HepG2 (cell line): ENCODE measurements around the gene VSIG2. TPM values are rescaled to one million over a fixed set of nuclear protein-coding genes. Genes with fewer than 3 reads are reported as not detected.
A peak's percentile ranks its signal among the peaks of the same experiment; 100 is the strongest.

ENCODE experiments used
- HDAC2 ChIP-seq: sonication (generic); formaldehyde crosslinking; IDR thresholded peaks from 2 replicates; pipeline ENCODE4 v1.4.0; 2020; ENCODE audit warnings: missing genetic modification reagents
- NFYC ChIP-seq: IDR thresholded peaks from 2 replicates; pipeline ENCODE4 v1.6.1; 2016; ENCODE audit warnings: missing genetic modification reagents, missing compliant biosample characterization
- NKX3-1 ChIP-seq: sonication (generic); formaldehyde crosslinking; IDR thresholded peaks from 2 replicates; pipeline ENCODE4 v1.5.0; 2020; ENCODE audit warnings: missing genetic modification reagents
- ZFY ChIP-seq: sonication (generic); formaldehyde crosslinking; IDR thresholded peaks from 2 replicates; pipeline ENCODE4 v1.4.0; 2020; ENCODE audit warnings: missing genetic modification reagents
- ZNF350 ChIP-seq: sonication (generic); formaldehyde crosslinking; IDR thresholded peaks from 2 replicates; pipeline ENCODE4 v1.4.0; 2020; ENCODE audit warnings: mild to moderate bottlenecking, low read depth, missing genetic modification reagents, borderline replicate concordance
- ZNF788 ChIP-seq: sonication (generic); formaldehyde crosslinking; IDR thresholded peaks from 2 replicates; pipeline ENCODE4 v1.5.0; 2020; ENCODE audit warnings: mild to moderate bottlenecking, missing genetic modification reagents, borderline replicate concordance
- ZNF839 ChIP-seq: sonication (generic); formaldehyde crosslinking; IDR thresholded peaks from 2 replicates; pipeline ENCODE4 v1.4.0; 2020; ENCODE audit warnings: missing genetic modification reagents, mild to moderate bottlenecking, borderline replicate concordance
- polyA plus RNA-seq, 8 experiments: library from polyadenylated mRNA; depleted of rRNA in 3 of 8; stranded (reverse) in 7 of 8; unstranded in 1 of 8; fragments of >200 nt; fragmentation: Illumina TruSeq in 4 of 8; extraction: Trizol in 4 of 8; gene quantifications; 2 replicates each; pipeline versions ENCODE4 v1.2.1 to v1.2.3, GENCODE V29; 2011 to 2016; ENCODE audit warnings: low read depth in 4 of 8, missing spikeins in 1 of 8, mixed read lengths in 1 of 8; ENCODE audit not compliant: insufficient read depth in 1 of 8
- total RNA-seq, 5 experiments: library from RNA; depleted of rRNA; stranded (reverse); fragments of >200 nt; fragmentation: Illumina TruSeq; extraction: Trizol; gene quantifications; 2 replicates each; pipeline ENCODE4 v1.2.3, GENCODE V29; 2016; ENCODE audit warnings: low read depth in 1 of 5
- TF ChIP-seq, protein P1 (sequence below): sonication (generic); formaldehyde crosslinking; IDR thresholded peaks from 2 replicates; pipeline ENCODE4 v1.5.0; 2020; ENCODE audit warnings: missing genetic modification reagents
- TF ChIP-seq, protein P2 (sequence below): sonication (generic); formaldehyde crosslinking; IDR thresholded peaks from 2 replicates; pipeline ENCODE4 v1.4.0; 2020; ENCODE audit warnings: low read depth, mild to moderate bottlenecking, missing genetic modification reagents
- TF ChIP-seq, protein P3 (sequence below): sonication (generic); formaldehyde crosslinking; IDR thresholded peaks from 2 replicates; pipeline ENCODE4 v1.5.0; 2020; ENCODE audit warnings: missing genetic modification reagents
- TF ChIP-seq, protein P4 (sequence below), 2 experiments: sonication (generic) in 1 of 2; formaldehyde crosslinking in 1 of 2; IDR thresholded peaks; 2 replicates each; pipeline versions ENCODE4 v1.5.1 to v1.6.1; 2011 to 2020; ENCODE audit warnings: borderline replicate concordance in 1 of 2, low read depth in 1 of 2, low read length in 1 of 2, mild to moderate bottlenecking in 1 of 2, missing genetic modification reagents in 1 of 2, moderate library complexity in 1 of 2
- TF ChIP-seq, protein P5 (sequence below): sonication (generic); formaldehyde crosslinking; IDR thresholded peaks from 2 replicates; pipeline ENCODE4 v1.8.0; 2022; ENCODE audit warnings: mild to moderate bottlenecking, missing genetic modification reagents, moderate library complexity
- TF ChIP-seq, protein P6 (sequence below): sonication (generic); formaldehyde crosslinking; IDR thresholded peaks from 2 replicates; pipeline ENCODE4 v1.4.0; 2020; ENCODE audit warnings: missing genetic modification reagents
- TF ChIP-seq, protein P7 (sequence below): sonication (generic); formaldehyde crosslinking; IDR thresholded peaks from 2 replicates; pipeline ENCODE4 v1.4.0; 2020; ENCODE audit warnings: mild to moderate bottlenecking, missing genetic modification reagents, borderline replicate concordance

Gene VSIG2
- total and polyA plus RNA-seq, 2 of the 13 experiments (the other 11 are each of a cell fraction or from before 2014, with no cell fraction given): 0.80 to 2.7 TPM

DNA sequence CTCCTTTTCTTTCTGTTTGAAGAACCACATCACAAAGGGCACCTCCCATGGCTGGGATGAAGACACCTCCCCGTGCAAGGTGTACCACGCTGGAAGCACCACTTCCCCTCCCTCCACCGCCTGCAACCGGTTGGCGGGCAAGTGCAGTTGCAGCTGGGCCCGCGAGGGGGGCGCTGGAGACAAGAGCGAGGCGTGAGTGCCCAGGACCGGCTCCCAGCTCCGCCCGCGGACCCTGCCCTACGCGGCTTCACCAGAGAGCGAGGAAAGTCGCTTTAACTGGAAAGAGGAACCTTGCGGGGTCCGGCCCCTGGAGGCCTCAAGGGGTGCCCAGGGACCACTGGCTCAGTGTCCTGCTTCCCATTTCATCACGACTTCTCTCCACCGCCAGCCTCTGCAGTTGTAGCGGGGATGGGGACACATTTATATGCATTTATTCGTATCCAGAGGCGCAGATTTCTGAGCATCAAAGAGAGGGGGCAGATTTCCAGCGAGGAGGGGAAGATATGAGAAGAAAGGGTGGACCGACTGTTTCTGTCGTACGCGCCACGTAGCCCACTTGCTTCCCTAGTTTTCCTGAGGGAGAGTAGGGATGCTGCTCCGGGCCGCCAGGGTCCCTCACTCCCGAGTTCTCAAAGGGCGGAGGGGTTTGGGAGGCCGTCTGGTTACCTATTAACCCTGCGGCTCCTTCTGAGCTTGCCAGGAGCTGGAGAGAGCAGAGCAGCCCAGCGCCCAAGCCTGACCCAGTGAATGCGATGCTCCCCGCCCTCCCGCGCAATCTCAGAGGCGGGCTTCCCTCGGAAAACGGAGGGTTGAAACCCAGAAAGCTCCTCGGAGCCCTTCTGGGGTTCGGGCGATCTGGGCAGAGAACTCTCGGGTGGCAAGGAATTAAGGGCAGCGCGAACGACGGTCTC lies 6.6 kb upstream of the VSIG2 start (continued):
- TF ChIP-seq, protein P1, sequence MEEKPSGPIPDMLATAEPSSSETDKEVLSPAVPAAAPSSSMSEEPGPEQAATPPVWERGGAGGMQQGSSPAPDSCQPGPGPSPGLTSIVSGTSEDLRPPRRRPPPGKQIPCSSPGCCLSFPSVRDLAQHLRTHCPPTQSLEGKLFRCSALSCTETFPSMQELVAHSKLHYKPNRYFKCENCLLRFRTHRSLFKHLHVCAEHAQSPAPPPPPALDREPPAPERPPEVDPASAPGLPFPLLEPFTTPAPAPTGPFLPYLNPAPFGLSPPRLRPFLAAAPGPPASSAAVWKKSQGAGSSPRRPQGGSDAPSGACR (CRISPR knock-in tag): no peak
- TF ChIP-seq HDAC2 (peak; percentile 46; the same call in 1 of the 2 replicates), ZNF788 (CRISPR knock-in tag) (peak; percentile 51; the same call in 1 of the 2 replicates), ZNF350 (CRISPR knock-in tag) (peak; percentile 22; the same call in 1 of the 2 replicates), NKX3-1 (CRISPR knock-in tag) (no peak), NFYC (no peak), ZFY (CRISPR knock-in tag) (0 out of 2 replicates have a peak, but pooled peaks have one; percentile 19), ZNF839 (peak; percentile 40; the same call in 1 of the 2 replicates)
- TF ChIP-seq, protein P2, sequence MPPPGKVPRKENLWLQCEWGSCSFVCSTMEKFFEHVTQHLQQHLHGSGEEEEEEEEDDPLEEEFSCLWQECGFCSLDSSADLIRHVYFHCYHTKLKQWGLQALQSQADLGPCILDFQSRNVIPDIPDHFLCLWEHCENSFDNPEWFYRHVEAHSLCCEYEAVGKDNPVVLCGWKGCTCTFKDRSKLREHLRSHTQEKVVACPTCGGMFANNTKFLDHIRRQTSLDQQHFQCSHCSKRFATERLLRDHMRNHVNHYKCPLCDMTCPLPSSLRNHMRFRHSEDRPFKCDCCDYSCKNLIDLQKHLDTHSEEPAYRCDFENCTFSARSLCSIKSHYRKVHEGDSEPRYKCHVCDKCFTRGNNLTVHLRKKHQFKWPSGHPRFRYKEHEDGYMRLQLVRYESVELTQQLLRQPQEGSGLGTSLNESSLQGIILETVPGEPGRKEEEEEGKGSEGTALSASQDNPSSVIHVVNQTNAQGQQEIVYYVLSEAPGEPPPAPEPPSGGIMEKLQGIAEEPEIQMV (CRISPR knock-in tag): 0 out of 2 replicates have a peak, but pooled peaks have one; percentile 63
- TF ChIP-seq, protein P3, sequence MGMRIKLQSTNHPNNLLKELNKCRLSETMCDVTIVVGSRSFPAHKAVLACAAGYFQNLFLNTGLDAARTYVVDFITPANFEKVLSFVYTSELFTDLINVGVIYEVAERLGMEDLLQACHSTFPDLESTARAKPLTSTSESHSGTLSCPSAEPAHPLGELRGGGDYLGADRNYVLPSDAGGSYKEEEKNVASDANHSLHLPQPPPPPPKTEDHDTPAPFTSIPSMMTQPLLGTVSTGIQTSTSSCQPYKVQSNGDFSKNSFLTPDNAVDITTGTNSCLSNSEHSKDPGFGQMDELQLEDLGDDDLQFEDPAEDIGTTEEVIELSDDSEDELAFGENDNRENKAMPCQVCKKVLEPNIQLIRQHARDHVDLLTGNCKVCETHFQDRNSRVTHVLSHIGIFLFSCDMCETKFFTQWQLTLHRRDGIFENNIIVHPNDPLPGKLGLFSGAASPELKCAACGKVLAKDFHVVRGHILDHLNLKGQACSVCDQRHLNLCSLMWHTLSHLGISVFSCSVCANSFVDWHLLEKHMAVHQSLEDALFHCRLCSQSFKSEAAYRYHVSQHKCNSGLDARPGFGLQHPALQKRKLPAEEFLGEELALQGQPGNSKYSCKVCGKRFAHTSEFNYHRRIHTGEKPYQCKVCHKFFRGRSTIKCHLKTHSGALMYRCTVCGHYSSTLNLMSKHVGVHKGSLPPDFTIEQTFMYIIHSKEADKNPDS: no peak
- TF ChIP-seq, protein P4, sequence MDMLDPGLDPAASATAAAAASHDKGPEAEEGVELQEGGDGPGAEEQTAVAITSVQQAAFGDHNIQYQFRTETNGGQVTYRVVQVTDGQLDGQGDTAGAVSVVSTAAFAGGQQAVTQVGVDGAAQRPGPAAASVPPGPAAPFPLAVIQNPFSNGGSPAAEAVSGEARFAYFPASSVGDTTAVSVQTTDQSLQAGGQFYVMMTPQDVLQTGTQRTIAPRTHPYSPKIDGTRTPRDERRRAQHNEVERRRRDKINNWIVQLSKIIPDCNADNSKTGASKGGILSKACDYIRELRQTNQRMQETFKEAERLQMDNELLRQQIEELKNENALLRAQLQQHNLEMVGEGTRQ (IDR thresholded peaks at IDR 0.05; ENCODE audit: low read depth, low read length): no peak
- TF ChIP-seq, protein P4 (CRISPR knock-in tag; IDR thresholded peaks at IDR 0.05; ENCODE audit: borderline replicate concordance): no peak
- TF ChIP-seq, protein P5, sequence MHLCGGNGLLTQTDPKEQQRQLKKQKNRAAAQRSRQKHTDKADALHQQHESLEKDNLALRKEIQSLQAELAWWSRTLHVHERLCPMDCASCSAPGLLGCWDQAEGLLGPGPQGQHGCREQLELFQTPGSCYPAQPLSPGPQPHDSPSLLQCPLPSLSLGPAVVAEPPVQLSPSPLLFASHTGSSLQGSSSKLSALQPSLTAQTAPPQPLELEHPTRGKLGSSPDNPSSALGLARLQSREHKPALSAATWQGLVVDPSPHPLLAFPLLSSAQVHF (CRISPR knock-in tag): no peak
- TF ChIP-seq, protein P6, sequence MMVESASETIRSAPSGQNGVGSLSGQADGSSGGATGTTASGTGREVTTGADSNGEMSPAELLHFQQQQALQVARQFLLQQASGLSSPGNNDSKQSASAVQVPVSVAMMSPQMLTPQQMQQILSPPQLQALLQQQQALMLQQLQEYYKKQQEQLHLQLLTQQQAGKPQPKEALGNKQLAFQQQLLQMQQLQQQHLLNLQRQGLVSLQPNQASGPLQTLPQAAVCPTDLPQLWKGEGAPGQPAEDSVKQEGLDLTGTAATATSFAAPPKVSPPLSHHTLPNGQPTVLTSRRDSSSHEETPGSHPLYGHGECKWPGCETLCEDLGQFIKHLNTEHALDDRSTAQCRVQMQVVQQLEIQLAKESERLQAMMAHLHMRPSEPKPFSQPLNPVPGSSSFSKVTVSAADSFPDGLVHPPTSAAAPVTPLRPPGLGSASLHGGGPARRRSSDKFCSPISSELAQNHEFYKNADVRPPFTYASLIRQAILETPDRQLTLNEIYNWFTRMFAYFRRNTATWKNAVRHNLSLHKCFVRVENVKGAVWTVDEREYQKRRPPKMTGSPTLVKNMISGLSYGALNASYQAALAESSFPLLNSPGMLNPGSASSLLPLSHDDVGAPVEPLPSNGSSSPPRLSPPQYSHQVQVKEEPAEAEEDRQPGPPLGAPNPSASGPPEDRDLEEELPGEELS (CRISPR knock-in tag): 0 out of 2 replicates have a peak, but pooled peaks have one; percentile 6
- TF ChIP-seq, protein P7, sequence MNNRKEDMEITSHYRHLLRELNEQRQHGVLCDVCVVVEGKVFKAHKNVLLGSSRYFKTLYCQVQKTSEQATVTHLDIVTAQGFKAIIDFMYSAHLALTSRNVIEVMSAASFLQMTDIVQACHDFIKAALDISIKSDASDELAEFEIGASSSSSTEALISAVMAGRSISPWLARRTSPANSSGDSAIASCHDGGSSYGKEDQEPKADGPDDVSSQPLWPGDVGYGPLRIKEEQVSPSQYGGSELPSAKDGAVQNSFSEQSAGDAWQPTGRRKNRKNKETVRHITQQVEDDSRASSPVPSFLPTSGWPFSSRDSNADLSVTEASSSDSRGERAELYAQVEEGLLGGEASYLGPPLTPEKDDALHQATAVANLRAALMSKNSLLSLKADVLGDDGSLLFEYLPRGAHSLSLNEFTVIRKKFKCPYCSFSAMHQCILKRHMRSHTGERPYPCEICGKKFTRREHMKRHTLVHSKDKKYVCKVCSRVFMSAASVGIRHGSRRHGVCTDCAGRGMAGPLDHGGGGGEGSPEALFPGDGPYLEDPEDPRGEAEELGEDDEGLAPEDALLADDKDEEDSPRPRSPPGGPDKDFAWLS (CRISPR knock-in tag): no peak
